DMS 273 (cell line): Measurements from ENCODE around the gene PLD1.
A peak's percentile ranks its signal among the peaks of the same experiment; 100 is the strongest.
"Not testable (repeated sequence)": the region's sequence is repeated elsewhere in the genome, so short reads cannot be mapped to it uniquely, and the experiment has no call there.

Experiments used
- DNase-seq: peaks from one replicate; lab custom pipeline; 2025; ENCODE audit not compliant: unreplicated experiment; lab: John Stamatoyannopoulos, UW

PLD1 gene

GRCh38 chr3:171809861-171810628, at the start of gene PLD1:
PLD1 (minus strand) TSS chr3:171810483; CDS start chr3:171738051, 72,432 bp downstream.
- DNase-seq: peak; percentile 92

- not testable (repeated sequence) for DNase-seq
Measured at GRCh38 chr3:171858770-171859169, 48.5 kb upstream of the PLD1 start.

GRCh38 chr3:171854649-171855305, 44.5 kb upstream of the PLD1 start:
- peak; percentile 47 for DNase-seq

- no peak for DNase-seq
Measured at GRCh38 chr3:171851660-171852058, 41.4 kb upstream of the PLD1 start.

- no peak for DNase-seq
Measured at GRCh38 chr3:171850960-171851659, 40.8 kb upstream of the PLD1 start.

DNA sequence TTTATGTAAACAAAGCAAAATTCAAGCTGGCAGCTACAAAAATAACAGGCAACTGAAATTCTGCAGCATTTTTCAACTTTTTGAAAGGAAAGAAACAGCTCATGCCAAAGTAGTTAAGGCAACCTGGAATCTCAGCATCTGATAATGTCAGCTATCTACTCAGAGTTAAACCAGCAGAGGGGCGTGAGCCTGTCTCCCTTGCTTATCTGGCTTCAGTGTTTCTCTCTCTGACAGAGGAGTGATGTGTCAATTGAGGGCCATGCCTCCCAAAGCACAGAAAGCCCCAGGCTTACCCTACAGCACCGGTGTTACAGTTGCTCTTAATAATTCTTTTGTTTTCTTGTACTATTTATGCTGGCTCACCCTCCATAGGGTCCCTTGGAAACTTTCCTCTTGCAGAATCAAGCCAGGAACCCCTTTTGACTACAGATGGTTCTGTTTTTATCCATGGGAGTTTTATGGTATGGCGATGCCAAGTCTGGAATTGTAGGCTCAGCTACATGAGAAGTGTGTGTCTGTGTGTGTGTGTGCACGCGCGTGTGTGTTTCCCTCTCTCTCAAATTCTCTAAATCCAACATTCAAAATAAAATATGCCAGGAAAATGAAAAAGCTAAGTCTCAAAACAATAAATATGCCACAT, 40.2 kb upstream of the PLD1 start:
- no peak for DNase-seq

DNA sequence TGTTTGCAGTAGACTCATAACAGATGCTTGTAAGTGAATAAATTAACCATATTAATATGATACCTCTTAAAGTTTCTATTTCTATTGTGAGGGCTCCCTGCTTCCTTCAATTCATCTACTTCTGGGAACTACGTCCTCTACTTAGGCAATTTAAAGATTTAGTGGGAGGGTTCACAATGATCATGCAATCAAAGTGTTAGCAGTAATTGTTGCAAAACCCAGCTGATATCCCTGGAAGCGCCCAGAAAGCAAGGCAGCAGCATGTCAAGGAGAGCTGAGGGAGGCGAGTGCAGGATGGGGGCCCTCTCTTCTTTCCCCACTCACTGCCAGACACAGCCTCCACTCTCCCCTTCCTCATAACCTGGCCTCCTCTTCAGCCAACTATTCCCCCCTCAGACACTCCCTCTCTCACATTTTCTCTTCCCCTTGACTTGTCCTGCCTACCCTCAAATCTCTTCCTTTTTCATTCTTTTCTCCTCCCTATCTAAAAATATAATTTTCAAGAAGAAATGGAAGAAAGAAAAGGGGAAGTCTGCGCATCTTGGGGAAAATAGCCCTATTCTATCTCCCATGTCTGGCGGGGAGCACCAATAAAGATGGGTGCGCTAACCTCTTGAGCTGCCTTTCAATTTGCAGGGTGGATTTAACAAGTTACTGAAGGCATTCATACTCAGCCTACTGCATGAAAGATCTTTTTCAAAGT, 39.5 kb upstream of the PLD1 start:
- no peak for DNase-seq

DNA sequence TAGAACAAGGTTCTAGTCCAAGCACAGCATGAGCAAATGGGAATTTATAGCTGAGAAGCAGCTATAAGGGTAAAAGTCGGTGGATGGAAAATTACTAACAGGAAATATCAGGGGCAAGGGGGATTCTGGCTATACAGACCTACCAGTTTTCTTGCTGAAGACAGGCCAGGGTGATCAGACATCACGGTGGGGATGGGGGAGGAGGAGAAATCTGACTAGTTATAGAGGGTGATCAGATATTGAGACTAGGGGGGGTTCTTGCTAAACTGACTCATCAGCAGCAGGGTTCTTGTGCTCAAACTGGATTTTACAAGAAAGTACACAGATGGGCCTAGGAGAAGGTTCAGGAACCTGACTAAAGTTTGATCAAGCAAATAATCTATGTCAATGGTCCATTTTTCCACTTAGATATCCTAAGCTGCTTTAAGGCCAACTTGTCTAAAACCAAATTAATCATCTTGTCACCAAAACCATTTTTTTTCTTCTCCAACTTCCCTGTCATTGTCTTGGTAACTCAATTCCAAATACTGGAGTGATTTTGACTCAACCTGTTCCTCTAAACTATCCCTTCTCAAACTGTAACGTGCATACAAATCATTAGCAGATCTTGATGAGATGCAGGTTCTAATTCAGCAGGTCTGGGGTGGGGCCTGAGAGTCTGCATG, 37.4 kb upstream of the PLD1 start:
- DNase-seq: no peak

DNA sequence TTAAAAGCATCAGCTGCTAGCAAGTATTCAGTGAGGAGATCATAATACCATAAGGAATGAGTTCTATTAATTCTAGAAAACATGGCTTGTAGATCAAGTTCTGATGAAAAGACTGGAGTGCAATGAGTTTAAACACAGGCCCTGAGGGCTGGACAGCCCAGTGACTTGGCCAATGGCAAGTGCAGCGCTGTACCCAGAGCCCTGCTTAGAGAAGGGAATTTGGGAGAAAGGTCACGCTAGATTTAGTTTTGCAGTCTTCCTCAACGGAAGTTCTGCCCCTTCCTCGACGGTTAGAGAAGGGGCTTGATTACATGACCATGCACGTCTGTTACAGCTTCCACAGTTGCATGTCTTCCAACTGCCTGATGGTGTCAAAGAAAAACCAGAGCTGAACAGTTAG, 36.9 kb upstream of the PLD1 start:
- DNase-seq: no peak

DNA sequence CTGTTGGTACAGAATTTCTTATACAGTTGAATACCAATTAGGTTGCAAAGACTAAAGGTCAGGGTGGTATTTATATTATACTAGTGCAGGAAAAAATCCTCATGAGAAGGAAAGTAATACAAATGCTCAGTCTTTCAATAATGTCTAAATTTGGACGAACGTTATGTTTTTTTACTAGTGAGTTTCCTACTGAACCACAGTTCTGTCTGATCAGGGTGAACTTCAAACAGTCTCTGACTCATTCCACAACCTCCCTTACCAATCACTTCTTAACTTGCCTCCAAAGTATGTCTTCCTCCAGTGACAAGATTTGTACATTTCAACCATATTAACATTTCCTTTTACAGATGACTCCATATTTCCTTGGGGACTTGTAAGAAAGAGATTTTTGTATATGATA, 36.3 kb upstream of the PLD1 start:
- DNase-seq: no peak

GRCh38 chr3:171845481-171846284, 35.4 kb upstream of the PLD1 start:
- no peak for DNase-seq

DNA sequence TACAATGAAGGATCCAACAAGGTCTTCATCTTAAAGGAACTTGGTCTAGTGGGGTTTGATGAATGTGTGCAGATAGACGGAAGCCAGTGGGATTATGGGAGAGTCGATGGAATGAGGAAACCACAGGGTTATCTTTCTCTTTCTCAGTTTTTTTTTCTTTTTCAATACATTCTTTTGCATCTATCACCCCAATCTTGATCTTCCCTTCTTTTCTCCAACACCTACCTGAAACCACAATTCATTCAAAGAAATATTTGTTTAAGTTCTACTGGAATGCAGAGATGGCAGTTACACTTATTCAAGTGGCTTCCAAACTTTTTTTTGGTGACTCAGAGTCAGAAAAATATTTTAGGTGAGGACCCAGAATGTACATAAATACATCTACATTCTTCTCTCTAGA, 34.6 kb upstream of the PLD1 start:
- no peak for DNase-seq

- no peak for DNase-seq
Measured at GRCh38 chr3:171842864-171843518, 32.7 kb upstream of the PLD1 start, which contains the start of gene TMEM212. TMEM212 (plus strand) TSS chr3:171843349; CDS start chr3:171843384, 35 bp downstream.

DNA sequence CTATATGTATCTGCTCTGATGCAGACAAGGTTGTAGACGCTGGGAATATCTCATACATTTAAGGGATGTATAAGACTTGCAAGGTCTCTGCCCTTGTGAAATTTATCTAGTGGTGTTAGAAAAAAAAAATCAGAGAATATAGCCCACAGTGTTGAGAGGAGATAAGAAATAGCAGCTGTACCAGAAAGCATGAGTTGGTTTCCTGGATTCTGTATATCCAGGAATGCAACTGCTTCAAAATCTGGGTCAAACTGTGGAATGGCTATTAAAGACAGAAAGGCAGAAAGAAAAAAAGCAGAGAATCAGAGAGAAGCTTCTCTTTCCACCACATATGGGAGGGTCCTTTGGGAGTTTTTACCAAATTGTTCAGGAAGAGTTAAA, 31.3 kb upstream of the PLD1 start:
- DNase-seq: no peak

DNA sequence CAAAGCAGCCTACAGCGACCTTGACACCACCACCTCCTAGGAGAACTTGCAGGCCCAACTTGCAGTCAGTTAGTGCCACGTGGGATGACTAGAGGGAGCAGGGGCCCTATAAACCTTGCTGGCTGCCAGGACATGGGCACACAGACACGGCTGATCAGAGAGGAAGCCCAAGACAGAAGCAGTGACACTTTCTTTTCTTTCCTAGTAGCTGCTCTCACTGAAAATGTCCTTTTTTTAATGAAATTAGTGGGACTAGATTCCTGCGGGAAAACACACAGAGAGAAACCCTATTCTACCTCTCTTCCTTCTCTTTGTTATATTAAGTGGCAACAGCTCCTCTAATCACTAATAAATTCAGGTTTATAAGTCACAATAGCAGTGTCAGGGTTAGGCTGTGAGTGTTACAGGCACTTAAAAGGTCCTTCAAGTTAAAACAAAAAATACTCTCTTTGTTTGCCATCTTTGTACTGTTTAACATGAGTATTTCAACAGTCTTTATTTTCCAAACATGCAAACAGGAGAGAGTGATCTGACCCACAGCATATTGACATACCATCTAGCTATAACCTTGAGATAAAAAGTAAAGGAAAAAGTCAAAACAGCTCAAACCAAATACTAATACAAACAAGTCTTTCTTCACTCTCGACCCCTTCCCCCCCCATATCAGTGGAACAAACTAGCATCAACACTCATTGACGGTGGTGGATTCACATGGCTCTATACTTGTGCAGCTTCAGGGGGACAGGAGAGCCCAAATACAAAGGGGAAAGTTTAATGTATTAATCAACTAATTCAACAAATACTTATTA, 30.7 kb upstream of the PLD1 start:
- no peak for DNase-seq

GRCh38 chr3:171840445-171840810, 30.1 kb upstream of the PLD1 start:
- DNase-seq: no peak

GRCh38 chr3:171839270-171839669, 29.0 kb upstream of the PLD1 start:
- no peak for DNase-seq

GRCh38 chr3:171838218-171838720, 28.0 kb upstream of the PLD1 start:
- DNase-seq: no peak
